HG03135 (cell line): ENCODE data around the gene ADCY5.
"Not testable (repeated sequence)": the region's sequence is repeated elsewhere in the genome, so short reads cannot be mapped to it uniquely, and the experiment has no call there.

ENCODE experiments used
- ATAC-seq: cut with Tn5 transposase; IDR thresholded peaks from one replicate; pipeline ENCODE4 v1.9.1; 2021; ENCODE audit warnings: mild to moderate bottlenecking, moderate library complexity; ENCODE audit not compliant: unreplicated experiment

The ADCY5 gene

DNA sequence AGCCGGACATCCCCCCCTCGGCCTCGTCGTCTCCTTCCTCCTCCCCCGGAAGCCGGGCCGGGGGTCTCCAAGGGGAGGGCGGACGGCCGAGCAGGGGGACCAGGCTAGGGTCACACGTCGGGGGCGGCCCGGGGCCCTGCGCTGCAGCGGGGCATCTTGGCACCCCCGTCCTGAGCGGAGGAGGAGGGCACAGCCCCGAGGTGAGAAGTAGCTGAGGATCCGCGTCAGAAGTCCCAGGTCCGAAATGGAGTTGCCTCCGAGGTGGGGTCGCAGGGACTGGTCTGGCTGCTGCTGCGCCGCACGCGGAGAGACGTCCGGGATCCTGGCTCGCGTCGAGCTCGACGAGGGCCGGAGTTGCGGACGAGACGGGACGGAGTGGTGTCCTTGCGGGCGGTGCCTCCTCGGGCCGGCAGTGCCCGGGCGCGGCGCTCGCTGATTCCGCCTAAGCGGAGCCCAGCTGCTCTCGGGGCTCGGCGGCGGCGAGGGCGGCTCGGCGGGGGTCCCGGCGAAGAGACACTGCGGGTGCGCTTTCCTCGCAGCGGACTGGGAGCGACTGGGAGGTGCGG, at the start of gene ADCY5:
ADCY5 (minus strand) TSS at position 555 of the 566 bp plus-strand sequence; CDS start at position 10, 545 bp downstream.
- ATAC-seq, result no peak

DNA sequence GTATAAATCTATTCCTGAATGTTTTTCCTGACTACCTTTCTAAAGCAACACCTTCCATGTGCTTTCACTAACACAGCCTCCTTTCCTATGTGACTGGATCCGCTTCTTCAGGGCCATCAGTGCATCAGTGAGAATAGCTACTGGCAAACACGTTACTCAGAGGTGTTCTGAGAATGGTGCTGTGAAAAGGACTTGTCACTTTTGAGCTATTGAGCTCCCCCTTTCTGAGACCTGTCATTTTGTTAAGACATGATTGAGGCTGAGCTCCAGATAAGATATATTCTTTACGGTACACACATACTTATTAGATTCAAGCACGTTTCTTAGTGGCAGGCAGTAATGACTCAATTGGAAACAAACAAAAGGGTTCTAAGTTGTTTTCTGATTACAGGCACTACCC, 45.0 kb upstream of the ADCY5 start:
- no peak for ATAC-seq

DNA sequence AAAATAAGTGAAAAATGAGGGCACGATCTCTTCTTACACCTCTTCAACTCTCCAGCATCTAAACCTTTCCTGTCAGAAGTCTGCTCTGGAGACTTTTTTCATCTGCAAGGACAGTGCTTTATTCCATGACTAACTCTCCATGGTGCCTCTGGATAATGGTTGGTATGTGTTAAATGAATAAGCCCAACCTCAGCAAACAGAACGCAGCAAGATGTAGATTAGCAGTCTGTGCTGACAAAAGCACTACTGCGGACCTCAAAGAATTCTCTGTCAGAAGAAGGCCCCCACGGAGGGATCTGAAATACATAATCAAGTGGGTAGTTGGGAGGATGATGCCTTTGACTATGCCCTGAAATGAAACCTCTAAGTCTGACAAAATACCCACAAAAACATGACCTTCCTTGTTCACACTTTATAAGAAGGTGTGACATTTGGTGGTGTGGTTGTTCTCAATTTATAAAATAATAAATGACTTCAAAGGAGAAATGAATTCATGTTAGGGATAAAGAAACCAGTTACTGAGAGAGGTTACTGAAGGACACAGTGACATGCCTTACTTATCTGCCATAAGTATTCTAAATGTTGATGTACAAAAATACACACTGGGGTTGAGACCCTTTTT, 43.2 kb upstream of the ADCY5 start:
- no peak for ATAC-seq

DNA sequence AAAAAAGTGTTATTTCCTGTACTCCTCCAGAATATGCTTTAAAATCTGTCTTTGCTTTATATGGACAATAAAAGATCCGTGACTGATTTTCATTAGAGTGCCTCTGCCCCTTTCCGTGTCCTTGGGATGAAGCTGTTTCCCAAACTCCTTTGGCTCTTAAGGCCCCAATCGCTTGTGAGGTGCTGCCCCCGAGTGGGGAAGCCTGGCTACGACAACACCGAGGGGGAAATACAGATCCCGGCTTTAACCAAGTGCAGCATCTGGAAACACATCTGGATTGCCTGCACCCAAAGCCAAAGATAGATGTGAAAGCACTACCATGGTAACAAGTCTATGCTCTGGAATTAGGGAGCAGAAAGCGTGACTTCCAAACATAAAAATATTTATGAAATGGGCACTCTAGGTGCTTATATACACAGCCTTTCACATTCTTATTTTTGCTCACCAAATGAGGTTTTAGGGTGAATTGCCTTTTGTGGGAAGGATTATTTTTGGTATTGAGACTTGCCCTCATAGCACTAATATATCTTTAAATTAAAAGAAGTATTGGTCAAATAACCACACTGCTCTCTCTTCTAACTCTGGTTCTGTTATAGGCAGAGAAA, 40.6 kb upstream of the ADCY5 start:
- no peak for ATAC-seq

DNA sequence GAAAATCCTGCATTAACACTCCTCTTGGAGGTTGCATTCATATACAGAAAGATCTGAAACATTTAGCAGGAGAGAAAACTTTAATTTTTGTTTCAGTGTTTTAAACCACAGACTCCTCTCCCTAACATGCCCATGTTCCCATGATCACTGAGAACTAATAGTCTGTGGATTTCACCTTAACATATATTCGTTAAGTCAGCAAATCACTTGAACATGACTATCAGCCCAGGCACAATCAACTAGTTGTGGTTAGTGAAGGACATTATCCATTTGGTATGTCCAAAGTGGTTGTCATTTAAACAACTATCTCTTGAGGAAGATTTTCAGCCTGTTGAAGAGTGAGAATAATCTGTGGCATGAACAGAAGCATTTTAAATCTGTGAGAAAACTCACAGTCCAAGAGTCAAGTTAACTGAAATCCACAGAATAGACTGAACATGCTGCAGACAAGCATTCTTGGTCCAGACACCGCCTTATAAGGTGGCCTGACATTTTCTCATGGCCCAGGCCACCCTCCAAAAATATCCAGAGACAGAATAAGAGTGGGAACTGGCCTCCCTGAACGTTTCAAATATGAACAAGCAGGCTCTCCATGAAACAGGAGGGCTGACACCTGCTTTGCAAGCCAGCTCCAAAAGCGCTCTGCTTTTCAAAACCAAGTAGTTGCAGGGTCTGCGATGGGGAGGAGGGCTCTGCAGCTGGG, 39.9 kb upstream of the ADCY5 start:
- no peak for ATAC-seq

DNA sequence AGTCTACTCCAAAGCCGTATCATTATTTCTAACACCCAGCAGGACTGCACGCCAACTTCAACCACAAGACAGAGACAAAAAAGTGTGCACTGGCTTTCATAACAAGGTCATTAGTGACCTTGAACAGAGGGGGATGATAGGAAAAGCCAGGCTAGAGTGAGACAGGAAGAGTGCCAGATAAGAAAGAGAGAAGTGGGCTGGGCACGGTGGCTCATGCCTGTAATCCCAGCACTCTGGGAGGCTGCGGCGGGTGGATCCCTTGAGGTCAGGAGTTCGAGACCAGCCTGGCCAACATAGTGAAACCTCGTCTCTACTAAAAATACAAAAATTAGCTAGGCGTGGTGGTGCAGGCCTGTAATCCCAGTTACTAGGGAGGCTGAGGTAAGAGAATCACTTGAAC, 38.2 kb upstream of the ADCY5 start:
- ATAC-seq, result not testable (repeated sequence)

DNA sequence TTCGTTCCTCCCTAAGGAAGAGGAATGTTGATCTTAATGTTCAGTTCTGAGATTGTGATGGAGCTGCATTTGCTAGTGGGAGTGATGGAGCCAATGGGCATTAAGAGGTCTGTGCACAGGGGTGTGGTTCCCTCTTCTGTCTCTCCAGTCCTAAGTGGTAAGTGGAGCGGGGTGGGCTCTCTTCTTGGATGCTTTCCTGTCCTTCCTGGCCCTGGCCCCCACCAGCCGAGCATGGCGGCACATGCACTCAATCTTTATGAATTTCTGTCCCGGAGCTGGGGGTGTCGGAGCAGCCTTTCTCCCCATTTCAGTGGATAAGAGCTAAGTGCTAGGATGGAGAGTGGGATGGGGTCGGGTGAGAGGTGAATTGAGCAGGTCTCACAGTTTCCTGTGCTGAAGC, 37.6 kb upstream of the ADCY5 start:
- no peak for ATAC-seq

DNA sequence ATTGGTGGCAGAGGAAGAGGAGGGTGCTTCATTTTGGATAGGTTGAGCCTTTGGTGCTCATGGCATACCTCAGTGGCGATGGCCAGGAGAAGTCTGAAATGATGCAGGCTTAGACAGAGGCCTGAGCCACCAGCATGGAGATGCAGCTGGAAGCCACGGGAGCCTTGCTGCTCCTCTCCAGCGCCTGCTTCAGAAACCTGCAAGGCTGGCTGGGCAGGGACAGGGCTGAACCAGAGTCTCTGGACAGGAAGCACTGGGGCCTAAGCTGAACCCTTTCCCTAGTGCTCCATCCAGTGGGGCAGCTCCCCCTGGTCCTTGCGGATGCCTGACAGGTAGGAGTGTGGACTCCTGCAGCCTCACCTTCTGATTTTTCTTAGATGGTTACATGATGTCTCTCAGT, 36.7 kb upstream of the ADCY5 start:
- ATAC-seq, result no peak

DNA sequence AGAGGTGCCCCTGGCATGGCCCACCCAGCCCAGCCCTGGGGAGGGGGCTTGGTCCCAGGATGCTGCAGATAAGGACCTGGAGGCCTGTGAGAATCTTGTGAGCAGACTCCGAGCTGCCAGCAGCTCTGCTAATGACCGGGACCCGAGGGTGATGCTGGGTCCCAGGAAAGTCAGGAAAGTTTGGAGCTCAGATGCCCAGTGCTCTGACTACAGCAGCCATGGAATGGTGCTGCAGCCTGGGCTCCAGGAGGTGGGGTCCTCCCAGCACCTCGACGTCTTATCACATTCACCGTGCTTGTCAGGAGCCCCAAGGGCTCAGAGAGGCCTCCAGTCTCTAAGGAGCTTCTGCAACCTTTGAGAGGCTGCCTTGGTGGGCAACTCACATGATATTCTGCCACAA, 34.3 kb upstream of the ADCY5 start:
- ATAC-seq, result no peak

DNA sequence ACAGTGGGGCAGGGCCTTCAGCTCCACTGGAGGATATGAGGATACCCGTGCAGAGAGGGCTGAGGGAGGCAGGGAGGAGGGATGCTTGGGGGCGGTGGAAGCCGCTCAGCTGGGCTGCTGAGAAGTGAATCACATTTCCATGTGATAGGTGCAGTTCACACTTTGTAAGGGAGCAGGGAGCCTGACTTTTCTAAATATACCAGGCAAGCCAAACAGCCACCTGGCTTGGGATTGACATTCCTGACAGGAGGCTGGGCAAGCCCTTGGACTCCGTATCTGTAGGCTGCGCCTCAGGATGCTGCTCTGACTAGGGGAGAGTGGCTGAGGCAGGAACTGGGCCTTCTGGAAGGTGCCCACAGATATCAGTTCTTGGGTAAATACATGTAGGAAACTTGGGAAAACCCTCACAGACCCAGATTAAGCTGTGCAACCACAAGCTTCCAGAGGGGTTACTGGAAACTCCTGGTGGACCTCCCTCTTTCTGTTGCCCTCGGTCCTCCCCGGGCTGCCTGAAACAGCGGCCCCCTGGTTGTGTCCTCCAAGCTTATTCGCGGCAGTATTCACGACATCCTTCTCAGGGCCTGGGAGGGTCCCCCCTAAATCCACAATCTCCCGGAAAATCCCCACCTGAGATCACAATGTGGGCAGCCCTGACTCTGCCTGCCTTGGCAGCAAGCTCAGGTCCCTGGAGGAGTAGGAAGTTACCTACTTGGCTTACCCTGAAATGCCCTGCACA, 33.0 kb upstream of the ADCY5 start:
- ATAC-seq, result no peak

DNA sequence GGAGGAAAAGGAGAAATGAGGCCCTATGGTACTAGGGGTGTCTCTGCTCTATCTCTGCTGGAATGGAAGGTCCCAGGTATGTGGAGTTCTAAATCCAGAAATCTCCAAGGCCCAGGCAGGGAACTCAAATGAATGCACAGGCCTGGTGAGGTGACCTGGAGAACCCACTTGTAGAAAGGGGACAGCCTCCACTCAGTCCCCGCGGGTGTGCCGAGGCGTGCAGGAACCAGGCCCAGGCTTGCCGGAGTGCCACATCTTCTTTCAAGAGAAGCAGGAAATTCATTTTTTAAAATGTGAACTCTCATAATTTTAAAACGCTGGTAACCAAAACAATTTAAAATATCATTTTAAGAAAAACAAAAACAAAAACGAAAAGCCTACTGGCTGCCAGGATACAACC, 32.2 kb upstream of the ADCY5 start:
- ATAC-seq, result no peak

DNA sequence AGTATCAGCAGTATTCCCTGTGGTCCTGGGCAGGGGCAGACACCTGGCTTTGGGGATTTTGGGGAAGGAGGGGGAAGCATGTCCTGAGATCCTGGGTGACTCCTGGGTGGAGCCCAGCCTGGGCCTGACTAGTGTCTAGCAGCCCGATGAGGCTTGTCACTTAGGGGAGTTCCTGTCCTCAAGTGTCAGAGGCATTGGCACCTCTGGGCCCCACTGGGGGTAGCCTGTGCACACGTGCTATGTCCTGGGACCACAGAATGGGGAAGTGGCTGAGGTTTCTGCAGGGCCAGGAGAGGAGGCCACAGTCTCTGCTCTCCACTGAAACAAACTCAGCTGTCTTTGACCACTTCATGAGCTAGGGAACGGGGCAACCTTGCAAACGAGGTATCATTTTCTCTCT, 31.5 kb upstream of the ADCY5 start:
- ATAC-seq, result no peak

DNA sequence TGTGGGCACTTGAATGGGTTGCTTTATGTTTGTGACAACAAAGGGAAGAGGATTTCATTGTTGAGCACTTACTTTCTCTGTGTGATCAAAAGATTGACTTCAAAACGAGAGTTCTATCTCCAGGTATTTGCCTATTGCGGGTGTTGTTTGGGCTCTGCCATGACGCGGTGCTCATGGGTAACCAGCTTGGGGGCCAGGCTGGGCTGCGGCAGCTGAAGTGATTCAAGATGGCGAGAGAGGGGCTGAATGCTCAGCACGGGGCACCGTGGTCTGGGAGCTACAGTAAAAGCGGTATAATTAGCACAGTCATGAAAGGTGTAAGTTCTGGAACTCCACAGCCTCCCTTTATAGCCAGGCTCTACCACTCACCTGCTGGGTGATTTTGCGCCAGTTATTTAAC, 31.0 kb upstream of the ADCY5 start:
- ATAC-seq, result no peak

DNA sequence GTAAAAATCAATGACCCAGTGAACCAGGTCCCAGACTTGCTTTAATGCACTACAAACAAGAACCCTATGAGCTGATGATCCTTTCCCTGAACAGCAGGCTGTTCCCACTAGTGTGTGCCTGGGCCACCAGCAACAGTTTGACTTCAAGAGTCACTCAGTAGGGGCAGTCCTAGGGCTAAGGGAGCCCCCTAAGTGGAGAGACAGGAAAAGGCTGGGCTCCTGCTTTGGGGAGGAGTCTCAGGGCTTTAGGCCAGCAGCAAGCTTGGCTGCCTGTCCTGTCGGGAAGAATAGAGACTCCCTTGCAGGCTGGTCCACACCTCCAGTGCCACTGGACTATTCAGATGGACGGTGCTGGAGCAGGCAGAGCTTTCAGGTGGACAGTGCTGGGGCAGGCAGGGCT, 29.4 kb upstream of the ADCY5 start:
- ATAC-seq, result no peak

DNA sequence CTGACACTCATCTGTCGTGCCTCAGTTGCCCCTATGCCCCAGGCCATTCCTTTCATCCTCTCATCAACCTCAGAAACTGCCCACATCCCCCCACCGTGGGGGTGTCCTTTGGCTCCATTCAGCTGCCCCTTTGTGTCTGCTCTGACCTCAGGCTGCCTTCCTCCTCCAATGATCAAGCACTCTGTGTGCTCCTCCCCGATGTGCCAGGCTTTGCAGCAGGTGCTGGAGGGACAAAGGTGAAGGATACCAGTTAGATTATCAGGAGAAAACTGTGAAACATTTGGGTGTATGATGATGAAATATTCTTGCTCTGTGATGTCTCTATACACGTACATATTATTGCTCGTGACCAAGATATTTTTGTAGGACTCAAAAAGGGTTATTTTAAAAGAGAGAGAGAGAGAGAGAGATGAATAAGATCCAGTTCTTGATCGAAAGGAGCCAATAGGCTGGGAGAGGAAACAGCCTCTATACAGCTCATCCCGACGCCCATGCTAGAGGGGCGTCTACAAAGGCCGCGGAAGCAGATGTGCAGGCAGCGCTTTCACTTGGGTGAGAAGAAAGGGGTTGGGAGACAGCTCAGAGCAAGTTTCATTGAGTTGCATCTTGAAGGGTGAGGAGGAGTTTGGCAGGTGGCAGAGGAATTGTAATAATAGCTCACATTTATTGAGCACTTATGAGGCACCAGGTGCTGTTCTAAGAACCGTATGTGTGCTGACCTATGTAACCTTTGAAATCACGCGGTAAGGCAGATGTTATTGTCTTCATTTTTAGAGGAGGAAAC, 28.3 kb upstream of the ADCY5 start:
- no peak for ATAC-seq

DNA sequence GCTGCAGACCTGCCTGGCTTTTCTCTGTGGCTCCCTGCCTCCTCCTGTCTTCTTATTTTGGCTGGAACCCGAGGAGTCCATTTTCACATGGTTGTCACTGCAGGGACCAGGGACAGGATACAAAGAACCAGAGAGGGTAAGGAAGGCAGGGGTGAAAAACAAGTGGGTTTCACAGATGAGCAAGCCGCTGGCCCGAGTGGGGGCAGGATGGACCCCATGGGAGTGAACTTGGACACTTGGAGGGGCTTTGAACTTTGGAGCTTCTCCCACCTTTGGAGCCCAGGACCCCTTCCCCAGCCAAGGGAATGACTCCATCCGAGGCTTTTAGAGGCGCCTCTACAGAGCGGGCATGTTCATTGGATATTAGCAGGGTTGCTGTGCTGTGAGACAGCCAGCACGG, 26.9 kb upstream of the ADCY5 start:
- no peak for ATAC-seq

DNA sequence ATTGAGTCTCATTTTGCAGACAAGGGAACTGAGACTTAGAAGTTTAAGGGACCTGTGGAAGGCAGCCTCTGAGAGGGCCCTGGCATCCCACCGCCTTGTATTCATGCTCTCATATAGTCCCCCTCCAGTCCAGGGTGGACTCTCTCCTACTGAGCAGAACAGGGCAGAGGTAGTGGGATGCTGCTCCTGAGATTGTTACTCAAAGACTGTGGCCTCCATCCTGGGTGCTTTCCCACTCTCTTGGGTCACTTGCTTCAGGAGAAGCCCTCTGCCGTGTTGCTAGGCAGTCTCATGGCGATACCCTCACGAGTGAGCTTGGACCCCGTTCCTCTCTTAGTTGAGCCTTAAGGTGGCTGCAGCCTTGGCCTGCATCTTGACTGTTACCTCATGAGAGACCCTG, 22.2 kb upstream of the ADCY5 start:
- no peak for ATAC-seq

DNA sequence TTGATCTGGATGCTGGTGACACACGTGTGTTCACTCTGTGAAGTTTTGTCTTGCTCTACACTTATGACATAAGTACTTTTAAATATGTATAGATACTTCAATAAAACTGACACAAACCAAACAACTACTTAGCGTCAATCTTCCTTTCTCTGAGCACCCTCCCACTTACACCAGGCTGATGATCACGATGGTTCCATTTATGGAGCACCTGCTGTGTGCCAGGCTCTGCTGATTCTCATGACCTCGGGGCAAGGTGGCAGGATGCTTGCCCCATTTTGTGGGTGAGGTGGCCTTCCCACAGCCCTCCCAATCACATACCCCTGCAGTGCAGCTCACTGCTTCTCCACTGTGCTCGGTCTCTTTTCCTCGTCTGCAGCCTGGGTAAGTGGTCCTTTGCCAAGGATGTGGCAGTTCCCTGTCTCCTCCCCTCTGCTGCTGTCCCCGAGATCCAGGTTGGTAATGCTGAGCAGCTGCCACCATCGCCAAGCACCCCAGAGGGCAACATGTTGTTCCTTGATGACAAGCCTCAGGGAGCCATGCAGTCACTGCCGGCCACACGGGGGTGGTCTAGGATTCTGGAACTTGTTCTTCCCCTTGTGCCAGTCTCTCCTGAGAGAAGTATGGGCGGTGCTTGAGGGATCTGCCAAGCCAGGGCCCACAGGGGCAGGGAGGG, 20.6 kb upstream of the ADCY5 start:
- no peak for ATAC-seq

DNA sequence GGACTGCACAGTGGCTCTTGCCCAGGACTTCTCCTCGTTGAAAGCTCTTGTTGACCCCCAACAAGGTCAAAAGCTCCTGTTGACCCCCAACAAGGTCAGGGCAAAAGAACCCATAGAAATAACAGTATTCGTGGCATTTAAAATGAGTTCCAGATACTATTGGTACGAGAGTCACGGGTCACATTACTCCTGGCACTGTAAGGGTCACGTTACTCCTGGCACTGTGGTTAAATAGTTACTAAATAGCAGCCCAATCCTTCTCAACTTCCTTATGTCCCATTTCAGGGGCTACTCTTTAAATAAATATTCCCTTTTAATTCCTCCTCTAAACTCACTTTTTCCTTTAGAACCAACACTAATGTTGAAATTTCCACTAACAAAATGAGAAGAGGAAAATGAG, 18.2 kb upstream of the ADCY5 start:
- ATAC-seq, result no peak

DNA sequence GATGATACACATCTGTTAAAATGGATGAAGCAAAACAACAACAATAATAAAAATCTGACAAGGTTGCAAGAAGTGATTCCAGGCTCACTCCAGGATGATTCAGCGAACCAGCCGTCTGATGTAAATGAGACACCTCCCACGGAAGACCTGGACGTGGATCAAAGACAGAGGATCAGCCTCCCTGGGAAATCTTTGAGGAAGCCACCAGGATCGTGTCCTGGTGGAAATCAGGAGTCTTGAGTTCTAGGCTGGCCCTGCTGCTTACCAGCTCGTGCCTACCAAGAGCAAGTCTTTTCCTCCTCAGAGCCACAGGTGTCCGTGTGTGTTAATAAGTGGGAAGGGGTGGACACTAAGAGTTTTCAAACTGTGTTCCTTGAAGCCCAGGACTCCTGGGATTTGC, 15.3 kb upstream of the ADCY5 start:
- ATAC-seq, result no peak
